PFSK-1 (cell line): ENCODE results near the gene PLEKHA5.

Experiments
- FOXP2 ChIP-seq: optimal IDR thresholded peaks from 2 replicates; pipeline ENCODE3; 2011; ENCODE audit warnings: borderline replicate concordance, control low read depth, inconsistent platforms; ENCODE audit not compliant: insufficient read depth; ENCODE audit errors: extremely low read length, extremely low read depth
- POLR2AphosphoS5 ChIP-seq: IDR thresholded peaks from 2 replicates; pipeline ENCODE4 v1.6.1; 2012; ENCODE audit warnings: low read depth, mild to moderate bottlenecking, control low read depth, low read length, moderate library complexity
- REST ChIP-seq, 2 experiments: IDR thresholded peaks; 2 replicates each; pipeline versions ENCODE4 v1.6.1 to v1.8.0; 2011 to 2012; ENCODE audit warnings: low read depth in 2 of 2, low read length in 2 of 2, control low read depth in 1 of 2, inconsistent platforms in 1 of 2, mild to moderate bottlenecking in 1 of 2, moderate library complexity in 1 of 2; ENCODE audit not compliant: insufficient read depth in 1 of 2
- SIN3A ChIP-seq: IDR thresholded peaks from 2 replicates; pipeline ENCODE4 v1.6.1; 2012; ENCODE audit warnings: mild to moderate bottlenecking, low read length, moderate library complexity, borderline replicate concordance; ENCODE audit not compliant: insufficient read depth
- TAF1 ChIP-seq: IDR thresholded peaks from 2 replicates; pipeline ENCODE4 v1.6.1; 2012; ENCODE audit warnings: low read length, control low read depth, borderline replicate concordance; ENCODE audit not compliant: insufficient read depth

PLEKHA5 gene

GRCh38 chr12:19301688-19302087 is 172.2 kb downstream of the PLEKHA5 start:
- TF ChIP-seq POLR2AphosphoS5 (no peak), FOXP2 (no peak), REST (IDR thresholded peaks at IDR 0.05; ENCODE audit: insufficient read depth in 1 of 2, low read depth in 2 of 2, low read length in 2 of 2) (no peak), SIN3A (no peak), TAF1 (no peak)

- TF ChIP-seq FOXP2 = no peak
- TF ChIP-seq TAF1 = no peak
Measured at GRCh38 chr12:19302100-19302640, 172.6 kb downstream of the PLEKHA5 start.

GRCh38 chr12:19303496-19303895 is 174.0 kb downstream of the PLEKHA5 start:
- TF ChIP-seq TAF1 (no peak), POLR2AphosphoS5 (no peak), SIN3A (no peak), FOXP2 (no peak), REST (IDR thresholded peaks at IDR 0.05; ENCODE audit: insufficient read depth in 1 of 2, low read depth in 2 of 2, low read length in 2 of 2) (no peak)

GRCh38 chr12:19304149-19304750 is 174.7 kb downstream of the PLEKHA5 start:
- TF ChIP-seq REST (IDR thresholded peaks at IDR 0.05; ENCODE audit: insufficient read depth in 1 of 2, low read depth in 2 of 2, low read length in 2 of 2) (no peak), POLR2AphosphoS5 (no peak), SIN3A (no peak), FOXP2 (no peak), TAF1 (no peak)

- no peak for TF ChIP-seq SIN3A
- no peak for TF ChIP-seq FOXP2
- TF ChIP-seq POLR2AphosphoS5 = no peak
- TF ChIP-seq REST (IDR thresholded peaks at IDR 0.05; ENCODE audit: insufficient read depth in 1 of 2, low read depth in 2 of 2, low read length in 2 of 2) = no peak
- no peak for TF ChIP-seq TAF1
Measured at GRCh38 chr12:19306366-19306765, 176.8 kb downstream of the PLEKHA5 start.
